NCI-H748 (cell line): ENCODE measurements around the gene CDADC1.

Experiments
- DNase-seq: peaks from one replicate; lab custom pipeline; 2025; ENCODE audit not compliant: unreplicated experiment; lab: John Stamatoyannopoulos, UW

The CDADC1 gene

DNA sequence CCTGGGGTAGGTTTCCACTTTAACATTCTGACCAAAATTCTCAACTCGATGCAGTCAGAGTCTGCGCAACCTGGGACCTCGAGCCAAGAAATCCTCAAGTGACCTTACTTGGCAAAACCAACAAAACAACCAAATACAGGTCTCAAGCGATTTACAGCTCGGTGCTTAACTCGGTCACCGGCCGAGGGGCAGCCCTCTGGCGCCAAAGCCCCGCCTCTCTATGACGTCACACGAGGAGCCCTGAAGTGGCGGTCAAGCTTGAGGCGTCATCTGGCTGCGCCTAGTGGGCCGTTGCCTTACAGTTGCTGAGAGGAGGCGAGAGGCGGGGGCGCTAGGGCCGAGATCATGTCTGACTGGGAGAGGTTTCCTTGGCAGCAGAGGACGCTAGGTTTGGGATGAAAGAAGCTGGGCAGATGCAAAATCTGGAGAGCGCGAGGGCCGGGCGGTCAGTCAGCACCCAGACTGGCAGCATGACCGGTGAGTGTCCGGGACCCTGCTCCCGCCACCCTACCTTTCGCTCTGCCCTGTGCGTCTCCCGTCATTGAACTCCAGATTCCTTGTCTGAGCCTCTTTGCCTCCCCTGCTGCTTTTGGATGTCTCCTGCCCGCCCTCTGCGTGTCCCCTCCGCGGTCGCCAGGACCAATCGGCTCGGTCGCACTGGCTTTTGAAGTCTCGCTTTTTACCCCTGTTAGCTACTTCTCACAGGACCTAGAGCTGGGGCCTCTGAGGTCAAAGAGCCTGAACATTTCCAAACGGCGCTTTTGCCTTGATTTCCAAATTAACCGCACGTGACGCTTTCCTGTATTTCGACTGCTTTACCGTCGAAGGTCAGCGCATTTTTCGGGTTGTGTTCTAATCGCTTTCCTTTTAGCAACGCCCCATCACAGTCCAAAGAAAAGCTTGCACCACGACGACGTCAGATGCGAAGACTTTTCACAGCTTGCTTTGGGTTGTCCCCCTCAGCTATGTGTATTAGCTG lies at the start of gene CDADC1:
CDADC1 (plus strand) TSS at position 283 of the 979 bp plus-strand sequence; CDS start at position 396, 113 bp downstream.
- peak; percentile 96 for DNase-seq

DNA sequence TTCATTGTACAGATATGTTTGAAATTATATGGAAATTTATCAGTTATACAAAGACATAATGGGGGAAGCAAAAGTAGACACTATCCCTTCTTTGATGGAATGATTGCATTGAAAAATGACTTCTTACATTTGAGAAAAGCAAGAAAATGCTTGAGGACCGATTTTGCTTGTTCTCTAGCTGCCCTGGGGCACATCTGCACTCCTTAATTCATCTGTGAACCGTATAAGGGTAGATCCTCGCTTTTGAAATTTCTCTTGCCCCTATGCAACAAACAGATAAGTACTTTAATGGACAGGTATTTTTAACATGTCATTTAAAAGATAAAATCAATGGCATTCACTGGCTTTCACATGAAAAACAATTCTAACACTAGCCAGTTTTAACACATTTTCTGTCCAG lies 41.1 kb upstream of the CDADC1 start:
- DNase-seq = no peak

GRCh38 chr13:49208619-49209018 lies 39.1 kb upstream of the CDADC1 start:
- no peak for DNase-seq

DNA sequence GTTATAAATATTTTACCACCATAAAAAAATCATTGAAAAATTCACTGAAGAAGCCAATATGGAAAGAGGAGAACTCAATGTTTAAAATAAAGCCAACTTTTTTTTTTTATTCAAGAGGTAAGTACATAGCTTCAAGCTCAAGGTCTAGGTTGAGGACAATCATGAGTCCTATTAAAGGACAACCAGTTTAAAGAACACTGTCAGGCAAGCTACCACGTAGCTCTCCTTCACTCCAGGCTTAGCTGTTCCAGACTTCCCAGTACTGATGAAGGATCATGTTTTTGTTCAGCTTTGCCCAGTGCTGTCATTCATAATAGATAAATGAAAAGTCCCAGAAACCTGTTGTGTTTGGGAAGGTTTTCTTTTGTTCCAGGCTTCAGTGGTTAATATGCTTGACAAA lies 37.6 kb upstream of the CDADC1 start:
- no peak for DNase-seq

GRCh38 chr13:49210669-49211068 lies 37.1 kb upstream of the CDADC1 start:
- DNase-seq = no peak

DNA sequence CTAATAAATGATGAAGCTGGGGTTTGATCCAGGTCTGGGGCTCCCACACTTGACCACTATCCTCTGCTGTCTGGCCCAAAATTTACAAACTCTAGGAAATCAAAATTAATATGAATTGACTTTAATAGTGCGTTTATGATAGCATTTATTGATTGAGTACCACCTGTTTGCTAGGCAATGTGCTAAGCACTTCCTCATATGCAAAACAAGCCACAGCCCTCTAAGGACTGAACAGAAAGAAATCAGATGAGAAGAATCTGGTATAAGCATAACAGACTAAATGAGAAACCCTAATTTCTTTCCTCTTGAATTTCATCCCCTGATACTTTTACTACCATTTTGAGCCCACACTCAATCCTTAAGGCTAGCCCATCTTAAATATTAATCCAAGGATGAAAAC lies 34.2 kb upstream of the CDADC1 start:
- DNase-seq = no peak

- no peak for DNase-seq
Observed at GRCh38 chr13:49213997-49214916, 33.5 kb upstream of the CDADC1 start.

GRCh38 chr13:49214917-49215376 lies 32.8 kb upstream of the CDADC1 start:
- DNase-seq = peak; percentile 39

GRCh38 chr13:49216334-49216733 lies 31.4 kb upstream of the CDADC1 start:
- DNase-seq = no peak

DNA sequence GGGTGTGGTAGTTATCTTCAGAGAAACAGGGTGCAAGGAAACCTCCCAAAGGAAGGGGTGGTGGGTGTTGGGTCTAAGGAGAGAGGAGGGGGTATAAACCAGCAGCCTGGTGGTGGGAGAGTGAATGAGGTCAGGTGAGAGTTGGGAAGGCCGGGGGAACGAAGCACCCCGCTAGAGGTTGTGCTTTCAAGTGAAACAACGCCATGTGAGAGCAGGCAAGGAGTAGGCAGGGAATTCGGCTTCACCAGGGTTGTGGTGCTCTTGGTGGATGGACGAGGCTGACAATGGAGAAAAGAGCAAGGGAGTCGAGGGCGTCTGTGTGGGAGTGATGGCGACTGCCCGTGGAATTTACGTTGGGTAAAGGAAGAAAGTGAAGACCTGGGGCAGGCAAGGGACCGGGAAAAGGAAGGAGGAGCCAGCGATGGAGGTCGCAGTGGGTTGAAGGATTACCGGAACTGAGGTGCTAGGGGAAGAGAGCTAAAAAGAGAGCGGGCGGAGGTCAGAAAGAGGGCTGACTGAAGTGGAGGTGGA lies 29.7 kb upstream of the CDADC1 start:
- no peak for DNase-seq

GRCh38 chr13:49218493-49219051 lies 29.2 kb upstream of the CDADC1 start:
- no peak for DNase-seq

DNA sequence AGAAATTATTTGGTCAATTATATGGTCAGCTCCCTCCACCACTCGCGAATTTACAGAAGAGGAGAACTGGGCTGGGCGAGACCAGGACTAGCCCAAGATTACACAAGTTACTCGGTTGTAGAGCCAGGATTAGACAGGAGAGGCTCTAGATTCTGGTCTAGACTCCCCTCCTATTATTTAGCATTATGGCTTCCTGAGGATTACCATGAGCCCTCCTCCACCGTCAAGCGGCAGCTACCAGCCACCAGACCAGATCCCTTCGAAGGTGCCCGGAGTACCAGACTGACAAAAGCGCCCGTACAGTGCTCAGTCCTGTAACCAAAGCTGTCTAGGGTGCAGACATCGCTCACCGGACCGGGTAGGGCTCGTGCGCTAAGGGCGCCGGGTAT lies 28.1 kb upstream of the CDADC1 start:
- DNase-seq = no peak

- peak; percentile 68 for DNase-seq
Observed at GRCh38 chr13:49220036-49220855, 27.5 kb upstream of the CDADC1 start, which contains the start of gene MLNR. TSS of gene MLNR (plus strand) at chr13:49220338. CDS start at chr13:49220338, 0 bp downstream.

DNA sequence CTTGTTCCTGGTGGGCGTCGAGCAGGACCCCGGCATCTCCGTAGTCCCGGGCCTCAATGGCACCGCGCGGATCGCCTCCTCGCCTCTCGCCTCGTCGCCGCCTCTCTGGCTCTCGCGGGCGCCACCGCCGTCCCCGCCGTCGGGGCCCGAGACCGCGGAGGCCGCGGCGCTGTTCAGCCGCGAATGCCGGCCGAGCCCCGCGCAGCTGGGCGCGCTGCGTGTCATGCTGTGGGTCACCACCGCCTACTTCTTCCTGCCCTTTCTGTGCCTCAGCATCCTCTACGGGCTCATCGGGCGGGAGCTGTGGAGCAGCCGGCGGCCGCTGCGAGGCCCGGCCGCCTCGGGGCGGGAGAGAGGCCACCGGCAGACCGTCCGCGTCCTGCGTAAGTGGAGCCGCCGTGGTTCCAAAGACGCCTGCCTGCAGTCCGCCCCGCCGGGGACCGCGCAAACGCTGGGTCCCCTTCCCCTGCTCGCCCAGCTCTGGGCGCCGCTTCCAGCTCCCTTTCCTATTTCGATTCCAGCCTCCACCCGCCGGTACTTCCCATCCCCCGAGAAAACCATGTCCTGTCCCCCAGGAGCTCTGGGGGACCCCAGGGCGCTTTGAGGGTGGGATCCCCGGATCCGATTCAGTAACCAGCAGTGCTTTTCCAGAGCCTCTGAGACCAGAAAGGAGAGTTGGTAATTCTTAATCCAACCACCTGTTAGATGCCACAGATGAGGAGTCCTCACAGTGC lies 26.7 kb upstream of the CDADC1 start:
- DNase-seq = no peak

DNA sequence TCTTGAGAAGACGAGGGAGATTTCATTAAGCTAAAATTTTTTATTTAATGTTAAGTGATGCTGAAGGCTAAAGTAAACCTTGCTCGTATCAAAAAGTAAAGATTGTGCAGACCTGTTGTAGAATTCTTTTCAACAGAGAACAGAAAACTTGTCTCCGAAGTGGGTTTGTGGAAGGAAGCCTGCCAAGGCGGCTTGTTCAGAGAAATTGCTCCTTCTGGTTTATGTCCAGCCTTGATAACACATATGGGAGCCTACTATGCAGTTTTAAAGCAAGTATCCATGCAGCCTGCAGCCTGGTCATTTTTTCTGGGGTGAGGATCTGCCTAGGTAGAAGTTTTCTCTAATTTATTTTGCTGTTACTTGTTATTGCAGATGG lies 26.1 kb upstream of the CDADC1 start:
- DNase-seq = no peak

GRCh38 chr13:49225223-49226042 lies 22.3 kb upstream of the CDADC1 start:
- peak; percentile 77 for DNase-seq

- no peak for DNase-seq
Observed at GRCh38 chr13:49226613-49227012, 21.1 kb upstream of the CDADC1 start.

GRCh38 chr13:49234741-49235140 lies 13.0 kb upstream of the CDADC1 start:
- DNase-seq = no peak
